Subcutaneous adipose tissue (tissue), 4 donors: ENCODE results near the gene STAB1. TPM values are rescaled to one million over a fixed set of nuclear protein-coding genes. Genes with fewer than 3 reads are reported as not detected.

Experiments used
- CTCF ChIP-seq: fragments of 450-650 bp; IDR thresholded peaks from one replicate; pipeline ENCODE4 v1.5.1; 2016; ENCODE audit warnings: low read depth, mild to moderate bottlenecking, control low read depth, antibody characterized with exemption, moderate library complexity
- small RNA-seq: library from RNA; depleted of rRNA; stranded (forward); fragments of <200 nt; gene quantifications from one replicate; pipeline ENCODE3, GENCODE V24; 2016
- total RNA-seq, 4 donors: library from RNA; depleted of rRNA; stranded (reverse); fragments of >200 nt; gene quantifications; one replicate each; pipeline ENCODE4 v1.1.0, GENCODE V29; 2016

STAB1 gene
- total RNA-seq, 4 donors from 2014 or later: 147 to 268 (median 218) TPM

GRCh38 chr3:52568069-52568468 is 72.9 kb downstream of the STAB1 start:
- no peak for TF ChIP-seq CTCF

- no peak for TF ChIP-seq CTCF
Observed at GRCh38 chr3:52570076-52570475, 74.9 kb downstream of the STAB1 start.

DNA sequence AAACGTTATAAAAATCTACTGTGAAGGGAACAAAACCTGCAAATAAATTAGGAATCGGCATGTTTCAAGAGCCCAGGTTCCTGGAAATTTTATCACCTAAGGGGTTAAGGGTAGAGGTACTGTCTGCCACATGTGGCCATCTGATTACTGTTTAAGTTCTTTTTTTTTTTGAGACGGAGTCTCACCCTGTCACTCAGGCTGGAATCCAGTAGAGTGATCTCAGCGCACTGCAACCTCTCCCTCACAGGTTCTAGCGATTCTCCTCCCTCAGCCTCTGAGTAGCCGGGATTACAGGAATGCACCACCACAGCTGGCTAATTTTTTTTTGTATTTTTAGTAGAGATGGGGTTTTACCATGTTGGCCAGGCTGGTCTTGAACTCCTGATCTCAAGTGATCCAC is 77.1 kb downstream of the STAB1 start:
- no peak for TF ChIP-seq CTCF

Small RNA genes lying within 50 kb of the gene (small RNA-seq; reads per million reads assigned to genes)
- not detected for gene RNU6-856P
- not detected for gene RNU6ATAC16P

Other genes starting within 250 kb of the STAB1 start
- 10 to 100 TPM; 13.0 to 44.7 (median 35.3) TPM for gene PPM1M, start 249.6 kb upstream of the STAB1 start, total RNA-seq
- gene WDR82, start 216.7 kb upstream of the STAB1 start, total RNA-seq: 10 to 100 TPM; 48.3 to 56.5 (median 51.6) TPM
- gene GLYCTK, start 207.5 kb upstream of the STAB1 start, total RNA-seq: 10 to 100 TPM in 3 of 4 donors, 1 to 10 TPM in 1; 7.2 to 72.0 (median 38.9) TPM
- 10 to 100 TPM in 3 of 4 donors, 1 to 10 TPM in 1; 9.5 to 30.3 (median 14.6) TPM for gene DNAH1, start 179.0 kb upstream of the STAB1 start, total RNA-seq
- gene BAP1, start 85.3 kb upstream of the STAB1 start, total RNA-seq: 10 to 100 TPM; 46.1 to 61.4 (median 55.0) TPM
- 10 to 100 TPM in 3 of 4 donors, 1 to 10 TPM in 1; 9.5 to 17.3 (median 13.0) TPM for gene PHF7, start 84.7 kb upstream of the STAB1 start, total RNA-seq
- gene SEMA3G, start 50.2 kb upstream of the STAB1 start, total RNA-seq: 100 to 1,000 TPM in 3 of 4 donors, 10 to 100 TPM in 1; 97.3 to 373 (median 164) TPM
- 1 to 10 TPM in 2 of 4 donors, not detected in 2; 1.7 to 3.7 TPM for gene TNNC1, start 41.3 kb upstream of the STAB1 start, total RNA-seq
- gene NISCH, start 39.7 kb upstream of the STAB1 start, total RNA-seq: 100 to 1,000 TPM in 1 of 4 donors, 10 to 100 TPM in 3; 52.7 to 105 (median 71.5) TPM
- gene NT5DC2, start 38.5 kb downstream of the STAB1 start, total RNA-seq: 10 to 100 TPM; 11.6 to 29.8 (median 20.7) TPM
- gene UQCC5, start 41.3 kb downstream of the STAB1 start, total RNA-seq: 1 to 10 TPM; 1.5 to 4.9 (median 2.3) TPM
- 100 to 1,000 TPM in 2 of 4 donors, 10 to 100 TPM in 2; 92.7 to 125 (median 104) TPM for gene PBRM1, start 190.6 kb downstream of the STAB1 start, total RNA-seq
- gene GNL3, start 190.7 kb downstream of the STAB1 start, total RNA-seq: 10 to 100 TPM; 37.3 to 90.5 (median 59.5) TPM
- gene GLT8D1, start 210.5 kb downstream of the STAB1 start, total RNA-seq: 10 to 100 TPM; 35.2 to 53.9 (median 46.2) TPM
- gene SPCS1, start 210.8 kb downstream of the STAB1 start, total RNA-seq: 100 to 1,000 TPM in 1 of 4 donors, 10 to 100 TPM in 3; 44.3 to 108 (median 80.8) TPM